NB4 (cell line): ENCODE results near the gene FOXJ1.

ENCODE experiments used
- DNase-seq: peaks from one replicate; pipeline ENCODE4 v3.0.0; 2010; ENCODE audit warnings: low read depth
- H3K4me3 ChIP-seq: one replicate; pipeline ENCODE4 v1.5.1; 2011; ENCODE audit warnings: mild to moderate bottlenecking, low read depth, low read length, moderate library complexity
- CTCF ChIP-seq: IDR thresholded peaks from one replicate; pipeline ENCODE4 v1.5.1; 2012; ENCODE audit warnings: low read depth, low read length
- MAX ChIP-seq: IDR thresholded peaks from 2 replicates; pipeline ENCODE4 v1.6.1; 2011; ENCODE audit warnings: low read depth, low read length
- MYC ChIP-seq: IDR thresholded peaks from 2 replicates; pipeline ENCODE4 v1.6.1; 2011; ENCODE audit warnings: low read depth, low read length
- POLR2A ChIP-seq: IDR thresholded peaks from 2 replicates; pipeline ENCODE4 v1.6.1; 2011; ENCODE audit warnings: mild to moderate bottlenecking; ENCODE audit not compliant: insufficient read length; ENCODE audit errors: extremely low read depth

FOXJ1 gene

GRCh38 chr17:76136276-76137000 is 4.6 kb downstream of the FOXJ1 start:
- no peak overlapping the region for H3K4me3 ChIP-seq
- TF ChIP-seq MAX (no peak), CTCF (no peak), MYC (no peak), POLR2A (no peak)
- DNase-seq, result no peak

GRCh38 chr17:76135810-76136188 is 5.2 kb downstream of the FOXJ1 start:
- TF ChIP-seq POLR2A, result no peak
- no peak for TF ChIP-seq MAX
- TF ChIP-seq CTCF, result no peak
- H3K4me3 ChIP-seq, result no peak overlapping the region
- no peak for DNase-seq

- TF ChIP-seq CTCF (no peak), POLR2A (no peak), MYC (no peak), MAX (no peak)
- H3K4me3 ChIP-seq, result no peak overlapping the region
- no peak for DNase-seq
Measured at GRCh38 chr17:76134911-76135809, 5.9 kb downstream of the FOXJ1 start.

- DNase-seq, result no peak
- no peak for TF ChIP-seq MYC
- no peak for TF ChIP-seq POLR2A
- no peak for TF ChIP-seq CTCF
- TF ChIP-seq MAX, result no peak
- H3K4me3 ChIP-seq, result no peak overlapping the region
Measured at GRCh38 chr17:76132574-76133338, 8.3 kb downstream of the FOXJ1 start.

- no peak for TF ChIP-seq MAX
- no peak for TF ChIP-seq MYC
- no peak for TF ChIP-seq CTCF
- TF ChIP-seq POLR2A, result no peak
- no peak for DNase-seq
- H3K4me3 ChIP-seq, result no peak overlapping the region
Measured at GRCh38 chr17:76131692-76132573, 9.1 kb downstream of the FOXJ1 start.
